Prostate gland (tissue), 2 donors: ENCODE results near the gene ZNF140.

Experiments
- CTCF ChIP-seq, 4 experiments: fragments of 200-600 bp in 2 of 4; fragments of 450-650 bp in 2 of 4; sonication (generic) in 2 of 4; IDR thresholded peaks; 1 replicate in 3 of 4; 2 replicates in 1 of 4; pipeline ENCODE4 v1.5.1; 2016 to 2019; ENCODE audit warnings: antibody characterized with exemption in 4 of 4, mild to moderate bottlenecking in 2 of 4, moderate library complexity in 2 of 4
- POLR2A ChIP-seq: fragments of 450-650 bp; IDR thresholded peaks from one replicate; pipeline ENCODE4 v1.6.1; 2016; ENCODE audit warnings: antibody characterized with exemption, mild to moderate bottlenecking
- POLR2AphosphoS5 ChIP-seq: sonication (generic); formaldehyde crosslinking; IDR thresholded peaks from one replicate; pipeline ENCODE4 v1.6.1; 2017; ENCODE audit warnings: antibody characterized with exemption

GRCh38 chr12:133120385-133121191, 39.9 kb downstream of the ZNF140 start:
- no peak for TF ChIP-seq CTCF (IDR thresholded peaks at IDR 0.05)
- no peak for TF ChIP-seq POLR2A
- no peak for TF ChIP-seq POLR2AphosphoS5
